ENCODE measurements around the gene BACE2. TPM values are rescaled to one million over a fixed set of nuclear protein-coding genes. Genes with fewer than 3 reads are reported as not detected.

BACE2 gene
- total and polyA plus RNA-seq, 2 of the 4 experiments (the other 2 are of a cell fraction): 17.0 to 35.5 TPM

GRCh38 chr21:41256771-41257702 lies 89.1 kb downstream of the BACE2 start (continued):
- TF ChIP-seq BHLHE40 (IDR thresholded peaks at IDR 0.05; ENCODE audit: low read depth, low read length): no peak

GRCh38 chr21:41258617-41259016 lies 90.7 kb downstream of the BACE2 start:
- H4K91ac ChIP-seq (ENCODE audit: insufficient read depth, low read depth, low read length): no peak overlapping the region
- no peak overlapping the region for H2BK15ac ChIP-seq (ENCODE audit: low read depth, low read length)
- H4K20me1 ChIP-seq (ENCODE audit: insufficient read depth, low read length): no peaks in the 10 kb centered on the region
- H3K36me3 ChIP-seq (ENCODE audit: control insufficient read depth, insufficient read depth, low read length): peaks cover 1% of the 10 kb centered on the region; the same call in 1 of the 2 replicates
- no peak overlapping the region for H2BK20ac ChIP-seq (ENCODE audit: low read depth, low read length)
- H3K79me1 ChIP-seq (ENCODE audit: low read depth in 1 of 2, low read length in 2 of 2): no peaks in the 10 kb centered on the region
- H4K5ac ChIP-seq (ENCODE audit: low read depth, low read length): no peak overlapping the region
- BruUV-seq (replicated peaks): no TSS peak
- H3K9me3 ChIP-seq (ENCODE audit: control insufficient read depth, insufficient read depth, low read length): peaks cover 7% of the 10 kb centered on the region
- H3K23ac ChIP-seq (ENCODE audit: low read depth, low read length): no peak overlapping the region
- no peak overlapping the region for H2BK5ac ChIP-seq (ENCODE audit: low read depth, low read length, poor library complexity, severe bottlenecking)
- no peak overlapping the region for H3K56ac ChIP-seq (ENCODE audit: extremely low read depth, insufficient read depth, low read length)
- no peak overlapping the region for H3K4ac ChIP-seq (ENCODE audit: low read depth, low read length)
- H4K8ac ChIP-seq (ENCODE audit: low read depth in 2 of 2, low read length in 2 of 2): no peak overlapping the region
- peak; percentile 88 for DNase-seq
- no peak overlapping the region for H3K14ac ChIP-seq (replicated peaks; ENCODE audit: low read depth, low read length)
- peak; percentile 81 for TF ChIP-seq CEBPB (IDR thresholded peaks at IDR 0.05; ENCODE audit: low read depth, low read length)
- TF ChIP-seq BHLHE40 (IDR thresholded peaks at IDR 0.05; ENCODE audit: low read depth, low read length): no peak
- H2AK9ac ChIP-seq (replicated peaks; ENCODE audit: low read depth, low read length, poor library complexity): no peak overlapping the region
- CTCF ChIA-PET: interaction anchor here (1.5 kb wide), 2 partner anchors 25 to 89 kb away, joined by 3 to 7 read pairs; no protein-coding TSS in a partner anchor
- dilution Hi-C loops (cut with HindIII; ENCODE audit: low sequenced_read_pairs, unreplicated experiment) (no loop called here), in situ Hi-C loops (cut with MboI; ENCODE audit: low sequenced_read_pairs) (no loop called here), intact Hi-C loops (cut with micrococcal nuclease) (no loop called here)
- no peak overlapping the region for H3K4me2 ChIP-seq (ENCODE audit: low read depth, low read length)
- no peaks in the 10 kb centered on the region; the same call in 1 of the 2 replicates for H3K9me1 ChIP-seq (ENCODE audit: insufficient read depth, low read length)
- no peaks in the 10 kb centered on the region for H3K27me3 ChIP-seq (ENCODE audit: control insufficient read depth, insufficient read depth, low read length)
- WGBS, 2 experiments (ENCODE audit: extremely low coverage in 2 of 2, insufficient read length in 1 of 2): no CpG with 5 or more reads among the region's 3 CpGs
- no peak overlapping the region for H2BK120ac ChIP-seq (ENCODE audit: low read depth, low read length)
- no peak overlapping the region for H2AFZ ChIP-seq (replicated peaks; ENCODE audit: low read length, poor library complexity)
- no peak overlapping the region for H3K4me3 ChIP-seq (ENCODE audit: insufficient read depth, low read depth, low read length)
- POLR2A ChIA-PET (ENCODE audit: unreplicated experiment): no interaction called here
- no peak overlapping the region for H2AK5ac ChIP-seq (ENCODE audit: low read depth, low read length)
- H3K9ac ChIP-seq (ENCODE audit: low read depth, low read length): no peak overlapping the region
- no peak overlapping the region for H3K18ac ChIP-seq (ENCODE audit: low read depth, low read length)
- no peaks in the 10 kb centered on the region for H3K4me1 ChIP-seq (ENCODE audit: control insufficient read depth, insufficient read depth, low read length)
- ATAC-seq (ENCODE audit: low read depth): peak; percentile 57
- H3K27ac ChIP-seq (ENCODE audit: insufficient read depth, low read length): no peak overlapping the region

Data from IMR-90 (cell line).